ENCODE measurements around the gene NCS1. TPM values are rescaled to one million over a fixed set of nuclear protein-coding genes. Genes with fewer than 3 reads are reported as not detected.

The NCS1 gene
- total RNA-seq, 2 experiments from 2014 or later: 4.0 to 16.9 TPM

- Mint-ChIP-seq H3K4me3 (peak overlapping the region; percentile 52), H3K36me3 (no peaks in the 10 kb centered on the region), H3K9me3 (ENCODE audit: low read depth) (no peaks in the 10 kb centered on the region), H3K27me3 (peaks cover 27% of the 10 kb centered on the region), H3K4me1 (peaks cover 9% of the 10 kb centered on the region), H3K27ac (no peak overlapping the region)
- CTCF ChIA-PET: interaction anchor here (0.7 to 1.4 kb wide), 2 partner anchors 48 to 69 kb away, joined by 3 to 4 read pairs; no protein-coding TSS in a partner anchor
- peak; percentile 13 for ATAC-seq
- DNase-seq: no peak
These were observed 858 bp downstream of the NCS1 start for GRCh38 chr9:130172858-130173665.

DNA sequence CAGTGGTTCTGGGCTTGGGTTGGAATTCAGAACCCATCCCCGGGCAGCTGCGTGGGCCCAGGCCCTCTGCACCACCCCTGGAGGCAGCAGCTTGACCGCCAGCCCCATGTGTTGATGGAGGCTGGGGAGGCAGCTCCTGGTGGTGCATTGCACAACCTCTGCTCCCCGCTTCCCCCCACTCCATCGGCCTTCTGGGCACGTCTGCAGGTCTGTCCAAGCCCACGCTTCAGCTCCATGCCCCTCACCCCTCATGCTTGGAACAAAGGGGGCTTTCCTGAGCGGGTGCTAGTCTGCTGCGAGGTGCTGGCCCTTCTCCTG, 1.4 kb downstream of the NCS1 start:
- ATAC-seq: no peak
- Mint-ChIP-seq H3K27ac (no peak overlapping the region), H3K36me3 (no peaks in the 10 kb centered on the region), H3K4me3 (no peak overlapping the region), H3K9me3 (ENCODE audit: low read depth) (no peaks in the 10 kb centered on the region), H3K4me1 (peaks cover 5% of the 10 kb centered on the region), H3K27me3 (peaks cover 27% of the 10 kb centered on the region)
- no peak for DNase-seq
- CTCF ChIA-PET: interaction anchor here (0.7 to 1.4 kb wide), 3 partner anchors 49 to 68 kb away, joined by 3 to 4 read pairs (median 4); no protein-coding TSS in a partner anchor

GRCh38 chr9:130174025-130174424, 1.8 kb downstream of the NCS1 start:
- H3K27ac Mint-ChIP-seq: no peak overlapping the region
- no peaks in the 10 kb centered on the region for H3K36me3 Mint-ChIP-seq
- H3K27me3 Mint-ChIP-seq: peaks cover 23% of the 10 kb centered on the region
- ATAC-seq (no peak), DNase-seq (no peak)
- H3K9me3 Mint-ChIP-seq (ENCODE audit: low read depth): no peaks in the 10 kb centered on the region
- CTCF ChIA-PET: interaction anchor here (1.2 to 1.4 kb wide), 2 partner anchors 62 to 68 kb away, joined by 4 read pairs; no protein-coding TSS in a partner anchor
- H3K4me1 Mint-ChIP-seq: peaks cover 5% of the 10 kb centered on the region
- no peak overlapping the region for H3K4me3 Mint-ChIP-seq

- Mint-ChIP-seq H3K36me3 (no peaks in the 10 kb centered on the region), H3K4me3 (no peak overlapping the region)
- CTCF ChIA-PET: interaction anchor here (0.6 to 1.2 kb wide), 3 partner anchors 20 to 61 kb away, joined by 3 to 4 read pairs (median 4); no protein-coding TSS in a partner anchor
These were observed 2.7 kb downstream of the NCS1 start for GRCh38 chr9:130174920-130175321.

DNA sequence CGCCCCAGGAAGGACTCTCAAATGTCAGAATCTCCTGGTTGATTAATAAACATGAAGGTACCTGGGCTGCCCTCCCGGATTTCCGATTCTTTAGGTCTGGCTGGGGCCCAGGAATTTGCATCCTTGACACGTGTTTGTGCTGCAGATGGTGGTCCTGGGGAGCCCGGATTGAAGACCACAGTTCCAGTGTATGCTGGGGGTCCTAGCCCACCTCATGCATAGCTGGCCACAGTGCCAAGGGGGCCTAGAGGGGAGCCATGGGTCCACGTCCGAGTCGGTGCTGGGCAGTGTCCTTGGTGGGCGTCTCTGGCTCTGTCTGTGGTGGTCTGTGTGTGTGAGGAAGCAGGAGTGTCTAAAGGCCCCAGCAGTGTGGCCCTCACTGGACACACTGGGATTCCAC, 3.2 kb downstream of the NCS1 start:
- Mint-ChIP-seq H3K9me3 (ENCODE audit: low read depth) (no peaks in the 10 kb centered on the region), H3K27me3 (peaks cover 22% of the 10 kb centered on the region), H3K27ac (no peak overlapping the region), H3K36me3 (no peaks in the 10 kb centered on the region), H3K4me3 (no peak overlapping the region), H3K4me1 (peaks cover 5% of the 10 kb centered on the region)
- DNase-seq (no peak), ATAC-seq (no peak)
- CTCF ChIA-PET: interaction anchor here (1.0 kb wide), 1 partner anchor 21 kb away, joined by 3 read pairs; no protein-coding TSS in a partner anchor

More at GRCh38 chr9:130174920-130175321, 2.7 kb downstream of the NCS1 start:
- Mint-ChIP-seq H3K9me3 (ENCODE audit: low read depth) (no peaks in the 10 kb centered on the region), H3K27me3 (peaks cover 22% of the 10 kb centered on the region), H3K27ac (no peak overlapping the region), H3K4me1 (peaks cover 5% of the 10 kb centered on the region)
- ATAC-seq (no peak), DNase-seq (no peak)

DNA sequence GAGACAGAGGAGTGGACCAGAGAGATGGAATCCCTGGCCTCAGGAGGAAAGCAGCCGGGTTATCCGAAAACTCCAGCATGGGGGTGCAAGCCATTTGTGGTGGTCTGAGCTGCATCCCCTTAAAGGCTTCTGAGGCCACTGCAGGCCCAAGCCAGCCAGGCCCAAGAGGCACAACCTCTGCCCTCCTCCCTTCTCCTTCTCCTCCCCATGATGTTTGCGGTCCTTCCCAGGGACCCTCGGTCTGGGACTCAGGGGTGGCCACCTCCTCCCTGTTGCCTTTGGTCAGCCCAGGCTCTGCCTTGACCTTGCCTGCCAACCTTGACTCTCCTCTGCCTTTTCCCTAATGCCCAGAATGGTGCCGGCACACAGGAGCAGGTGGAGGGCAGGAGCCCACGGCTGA, 4.6 kb downstream of the NCS1 start:
- Mint-ChIP-seq H3K4me1 (peaks cover 3% of the 10 kb centered on the region), H3K27me3 (peaks cover 12% of the 10 kb centered on the region), H3K36me3 (no peaks in the 10 kb centered on the region), H3K9me3 (ENCODE audit: low read depth) (no peaks in the 10 kb centered on the region), H3K4me3 (no peak overlapping the region), H3K27ac (no peak overlapping the region)
- DNase-seq (no peak), ATAC-seq (no peak)
- CTCF ChIA-PET: no interaction called here

DNA sequence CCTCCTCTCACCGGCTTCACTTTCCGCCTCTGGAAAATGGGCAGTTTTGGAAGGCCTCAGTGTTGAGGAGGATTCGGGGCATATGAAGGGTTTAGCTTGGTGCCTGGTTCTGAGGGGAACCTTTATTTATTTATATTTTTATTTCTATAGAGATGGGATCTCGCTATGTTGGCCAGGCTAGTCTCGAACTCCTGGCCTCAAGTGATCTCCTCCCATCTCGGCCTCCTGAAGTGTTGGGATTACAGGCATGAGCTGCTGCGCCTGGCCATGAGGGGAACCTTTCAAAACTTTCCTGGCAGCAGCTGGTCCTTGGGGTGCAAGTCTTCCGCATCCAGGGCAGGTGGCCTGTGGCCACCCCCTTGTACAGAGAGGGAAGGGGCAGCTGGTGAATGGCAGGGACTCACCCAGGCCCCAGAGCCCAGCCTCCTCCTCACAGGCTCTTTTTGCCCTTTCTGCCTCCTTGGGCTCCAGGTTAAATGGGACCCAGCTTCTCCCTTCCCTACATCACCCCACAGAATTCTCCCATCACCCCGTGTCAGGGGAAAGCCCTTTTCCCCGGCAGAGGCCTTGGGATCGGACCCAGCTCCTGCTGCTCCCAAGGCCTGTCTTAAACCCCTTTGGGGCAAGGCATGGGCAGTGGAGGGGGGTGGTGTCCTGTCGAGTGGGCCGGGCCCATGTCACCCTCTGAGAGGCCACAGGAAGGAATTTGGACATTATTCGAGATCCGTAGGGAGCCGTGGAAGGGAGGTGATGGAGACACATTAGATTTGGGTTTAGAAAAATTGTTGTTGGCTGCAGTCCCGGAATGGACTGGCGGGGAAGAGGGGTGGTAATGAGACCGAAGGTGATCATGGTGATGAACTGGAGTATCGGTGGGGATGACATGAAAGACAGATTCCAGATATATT, 5.9 kb downstream of the NCS1 start:
- peaks cover 10% of the 10 kb centered on the region for H3K27me3 Mint-ChIP-seq
- ATAC-seq (no peak), DNase-seq (no peak)
- no peaks in the 10 kb centered on the region for H3K9me3 Mint-ChIP-seq (ENCODE audit: low read depth)
- no peaks in the 10 kb centered on the region for H3K36me3 Mint-ChIP-seq
- no peak overlapping the region for H3K4me3 Mint-ChIP-seq
- H3K27ac Mint-ChIP-seq: no peak overlapping the region
- peaks cover 2% of the 10 kb centered on the region for H3K4me1 Mint-ChIP-seq
- CTCF ChIA-PET: no interaction called here

DNA sequence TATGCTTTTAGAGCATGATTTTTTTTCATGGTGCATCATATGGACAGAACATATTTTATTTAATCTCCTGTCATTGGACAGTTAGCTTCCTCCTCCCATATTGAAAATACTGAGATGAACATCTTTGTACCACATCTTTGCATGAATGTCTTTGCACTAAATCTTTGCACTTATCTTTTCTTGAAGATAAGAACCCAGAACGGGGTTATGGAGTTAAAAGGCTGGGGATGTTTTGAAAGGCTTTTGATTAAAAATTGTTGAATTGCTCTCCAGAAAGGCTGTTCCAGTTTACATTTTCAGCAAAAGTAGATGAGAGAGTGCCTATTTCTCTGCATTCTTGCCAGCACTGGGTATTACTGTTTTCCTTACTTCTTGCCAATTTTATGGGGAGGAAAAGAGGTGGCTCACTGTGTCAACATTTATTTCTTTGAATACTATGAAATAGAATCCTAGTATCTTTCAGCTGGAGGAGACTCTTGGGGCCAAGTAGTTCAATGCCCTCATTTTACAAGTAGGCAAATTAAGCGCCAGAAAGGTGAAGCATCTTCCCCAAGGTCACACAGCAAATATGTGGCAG, 7.2 kb downstream of the NCS1 start:
- H3K4me1 Mint-ChIP-seq: peaks cover 3% of the 10 kb centered on the region
- no peak overlapping the region for H3K27ac Mint-ChIP-seq
- H3K27me3 Mint-ChIP-seq: no peaks in the 10 kb centered on the region
- H3K9me3 Mint-ChIP-seq (ENCODE audit: low read depth): no peaks in the 10 kb centered on the region
- ATAC-seq: no peak
- CTCF ChIA-PET: interaction anchor here (1.4 kb wide), 1 partner anchor 72 kb away, joined by 3 read pairs; no protein-coding TSS in a partner anchor
- H3K36me3 Mint-ChIP-seq: no peaks in the 10 kb centered on the region
- DNase-seq: no peak
- H3K4me3 Mint-ChIP-seq: no peak overlapping the region

DNA sequence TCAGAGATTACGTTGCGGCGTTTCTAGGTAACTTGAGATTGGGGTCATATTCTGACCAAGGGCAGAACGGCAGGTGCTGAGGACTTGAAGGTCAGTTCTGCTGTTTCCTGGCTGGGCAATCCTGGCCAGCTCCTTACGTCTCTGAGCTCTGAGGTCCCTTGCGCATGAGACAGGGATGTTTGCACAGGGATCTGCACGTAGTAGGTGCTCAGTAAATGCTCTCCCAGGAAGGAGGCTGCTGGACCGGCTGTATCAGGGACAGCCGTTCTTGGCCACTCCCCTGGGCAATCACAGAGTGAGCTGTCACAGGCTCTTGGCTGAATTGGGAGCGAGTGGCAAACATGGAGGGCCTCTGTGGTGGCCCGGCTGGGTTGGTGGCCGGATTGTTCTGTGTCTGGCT, 8.3 kb downstream of the NCS1 start:
- peaks cover 3% of the 10 kb centered on the region for H3K4me1 Mint-ChIP-seq

DNA sequence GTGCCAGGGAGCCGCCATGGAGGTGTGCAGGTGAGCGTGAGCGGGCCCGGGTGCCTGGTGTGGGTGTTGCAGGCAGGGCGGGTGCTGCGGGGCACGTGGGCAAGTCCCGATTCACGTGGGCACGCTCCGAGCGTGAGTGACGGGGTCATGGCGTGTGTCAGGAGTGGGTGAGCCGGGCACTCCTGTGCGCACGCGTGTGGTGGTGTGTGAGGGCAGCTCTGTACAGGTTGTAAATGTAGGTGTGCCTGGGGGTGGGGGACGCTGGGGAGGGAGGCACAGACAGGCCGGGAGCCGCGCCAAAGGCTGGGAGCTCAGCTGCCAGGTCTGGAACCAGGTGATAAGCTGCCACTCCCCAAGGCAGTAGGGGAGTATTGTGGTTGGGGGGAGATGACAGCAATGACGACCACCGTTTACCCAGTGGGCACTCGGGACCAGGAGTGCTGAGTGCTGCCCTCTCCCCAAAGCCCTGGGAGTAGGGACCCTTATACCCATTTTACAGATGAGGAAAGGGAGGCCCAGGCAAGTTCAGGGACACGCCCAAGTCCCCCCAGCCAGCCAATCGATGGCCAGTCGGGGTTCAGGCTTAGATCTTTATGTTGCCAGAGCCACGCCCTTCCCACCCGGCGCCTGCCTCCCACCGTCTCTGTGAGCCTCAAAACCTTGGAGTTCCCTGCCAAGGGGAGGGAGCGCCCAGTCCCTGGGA, 9.6 kb downstream of the NCS1 start:
- H3K4me3 Mint-ChIP-seq: no peak overlapping the region
- DNase-seq: no peak
- no peak overlapping the region for H3K27ac Mint-ChIP-seq
- no peaks in the 10 kb centered on the region for H3K36me3 Mint-ChIP-seq
- peaks cover 3% of the 10 kb centered on the region for H3K4me1 Mint-ChIP-seq
- CTCF ChIA-PET: no interaction called here
- no peaks in the 10 kb centered on the region for H3K9me3 Mint-ChIP-seq (ENCODE audit: low read depth)
- no peaks in the 10 kb centered on the region for H3K27me3 Mint-ChIP-seq
- no peak for ATAC-seq

More for the DNA sequence above, 8.3 kb downstream of the NCS1 start:
- ATAC-seq (no peak), DNase-seq (no peak)
- no peaks in the 10 kb centered on the region for H3K27me3 Mint-ChIP-seq
- no peaks in the 10 kb centered on the region for H3K9me3 Mint-ChIP-seq (ENCODE audit: low read depth)
- no peak overlapping the region for H3K27ac Mint-ChIP-seq
- H3K4me3 Mint-ChIP-seq: no peak overlapping the region
- H3K36me3 Mint-ChIP-seq: no peaks in the 10 kb centered on the region
- CTCF ChIA-PET: no interaction called here

GRCh38 chr9:130182381-130182909, 10.2 kb downstream of the NCS1 start:
- no peak for ATAC-seq
- peaks cover 3% of the 10 kb centered on the region for H3K4me1 Mint-ChIP-seq

DNA sequence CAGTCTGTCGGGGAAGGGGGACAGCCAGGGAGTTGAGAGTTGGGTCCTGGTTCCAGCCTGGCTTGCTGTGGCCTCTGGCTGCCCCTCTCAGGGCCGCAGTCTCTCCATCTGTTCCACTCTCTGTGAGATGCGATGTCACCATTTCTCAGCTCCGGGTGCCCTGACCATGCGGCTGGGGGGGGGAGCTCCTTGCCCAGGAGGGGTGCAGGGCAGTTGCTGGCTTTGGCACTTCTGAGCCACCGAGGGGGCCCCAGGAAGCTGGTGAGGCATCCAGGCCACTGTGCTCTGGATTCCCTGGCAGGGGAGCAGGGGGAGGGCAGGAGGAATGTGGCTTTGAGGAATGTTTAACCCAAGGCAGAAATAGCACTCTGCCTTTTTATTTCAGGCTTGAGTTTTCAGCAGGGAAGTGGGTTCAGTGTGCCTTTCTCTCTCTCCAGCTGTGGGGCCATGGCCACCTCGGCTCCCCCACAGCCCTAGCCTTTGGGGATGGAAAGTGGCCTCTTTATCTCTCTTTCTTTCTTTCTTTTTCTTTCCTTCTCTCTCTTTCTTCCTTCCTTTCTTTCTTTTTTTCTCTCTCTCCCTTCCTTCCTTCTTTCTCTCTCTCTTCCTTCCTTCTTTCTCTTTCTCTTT, 11.0 kb downstream of the NCS1 start:
- CTCF ChIA-PET: interaction anchor here (0.6 to 1.4 kb wide), 3 partner anchors 32 to 258 kb away, joined by 3 to 4 read pairs (median 3); no protein-coding TSS in a partner anchor
- no peaks in the 10 kb centered on the region for H3K9me3 Mint-ChIP-seq (ENCODE audit: low read depth)
- ATAC-seq: no peak
- no peaks in the 10 kb centered on the region for H3K27me3 Mint-ChIP-seq
- H3K27ac Mint-ChIP-seq: no peak overlapping the region
- H3K36me3 Mint-ChIP-seq: no peaks in the 10 kb centered on the region
- no peak overlapping the region for H3K4me3 Mint-ChIP-seq
- H3K4me1 Mint-ChIP-seq: peaks cover 3% of the 10 kb centered on the region
- no peak for DNase-seq

More at GRCh38 chr9:130182381-130182909, 10.2 kb downstream of the NCS1 start:
- Mint-ChIP-seq H3K27me3 (no peaks in the 10 kb centered on the region), H3K36me3 (no peaks in the 10 kb centered on the region), H3K9me3 (ENCODE audit: low read depth) (no peaks in the 10 kb centered on the region), H3K27ac (no peak overlapping the region), H3K4me3 (no peak overlapping the region)
- no peak for DNase-seq
- CTCF ChIA-PET: interaction anchor here (0.6 to 1.4 kb wide), 2 partner anchors 75 to 259 kb away, joined by 3 to 4 read pairs; no protein-coding TSS in a partner anchor

Measured in activated CD8-positive, alpha-beta memory T cell treated with anti-CD3 and anti-CD28 coated beads, Interleukin-2, amount 10 ng/mL, durations not matched to agents 7 days and 5 days (primary cell).